Glutamatergic neuron (in vitro differentiated cells): ENCODE data around the gene ARL10. TPM values are rescaled to one million over a fixed set of nuclear protein-coding genes. Genes with fewer than 3 reads are reported as not detected.

ENCODE experiments used
- DNase-seq: peaks from one replicate; pipeline ENCODE4 v3.0.0; 2022
- H3K27ac Mint-ChIP-seq: one replicate; pipeline ENCODE4 v1.8.0; 2020; ENCODE audit warnings: mild to moderate bottlenecking, mixed read lengths, inconsistent platforms; ENCODE audit not compliant: unreplicated experiment
- H3K27me3 Mint-ChIP-seq: one replicate; pipeline ENCODE4 v1.8.0; 2020; ENCODE audit warnings: mild to moderate bottlenecking, moderate library complexity, mixed read lengths, inconsistent platforms; ENCODE audit not compliant: unreplicated experiment
- H3K36me3 Mint-ChIP-seq: one replicate; pipeline ENCODE4 v1.8.0; 2020; ENCODE audit warnings: mild to moderate bottlenecking, mixed read lengths, inconsistent platforms; ENCODE audit not compliant: unreplicated experiment
- H3K4me1 Mint-ChIP-seq: one replicate; pipeline ENCODE4 v1.8.0; 2020; ENCODE audit warnings: mild to moderate bottlenecking, low read depth, mixed read lengths, inconsistent platforms; ENCODE audit not compliant: unreplicated experiment
- H3K4me3 Mint-ChIP-seq: one replicate; pipeline ENCODE4 v1.8.0; 2020; ENCODE audit warnings: mild to moderate bottlenecking, mixed read lengths, inconsistent platforms; ENCODE audit not compliant: unreplicated experiment
- H3K9me3 Mint-ChIP-seq: one replicate; pipeline ENCODE4 v1.8.0; 2020; ENCODE audit warnings: mild to moderate bottlenecking, moderate library complexity, mixed read lengths, inconsistent platforms; ENCODE audit not compliant: unreplicated experiment
- total RNA-seq: library from RNA; stranded (reverse); fragmentation: NEBNext Ultra II Directional; extraction: Animal tissue kit (Norgen Biotek cat#: 25700); gene quantifications from one replicate; pipeline ENCODE4 v1.2.1, GENCODE V29; 2021; ENCODE audit not compliant: unreplicated experiment
- TF ChIP-seq, protein P1 (sequence below): fragments of 200-600 bp; sonication (generic); IDR thresholded peaks from one replicate; pipeline ENCODE4 v1.5.0; 2021; ENCODE audit not compliant: partially characterized antibody, unreplicated experiment

ARL10 gene
- total RNA-seq, 1 donor from 2014 or later, result 34.7 TPM

DNA sequence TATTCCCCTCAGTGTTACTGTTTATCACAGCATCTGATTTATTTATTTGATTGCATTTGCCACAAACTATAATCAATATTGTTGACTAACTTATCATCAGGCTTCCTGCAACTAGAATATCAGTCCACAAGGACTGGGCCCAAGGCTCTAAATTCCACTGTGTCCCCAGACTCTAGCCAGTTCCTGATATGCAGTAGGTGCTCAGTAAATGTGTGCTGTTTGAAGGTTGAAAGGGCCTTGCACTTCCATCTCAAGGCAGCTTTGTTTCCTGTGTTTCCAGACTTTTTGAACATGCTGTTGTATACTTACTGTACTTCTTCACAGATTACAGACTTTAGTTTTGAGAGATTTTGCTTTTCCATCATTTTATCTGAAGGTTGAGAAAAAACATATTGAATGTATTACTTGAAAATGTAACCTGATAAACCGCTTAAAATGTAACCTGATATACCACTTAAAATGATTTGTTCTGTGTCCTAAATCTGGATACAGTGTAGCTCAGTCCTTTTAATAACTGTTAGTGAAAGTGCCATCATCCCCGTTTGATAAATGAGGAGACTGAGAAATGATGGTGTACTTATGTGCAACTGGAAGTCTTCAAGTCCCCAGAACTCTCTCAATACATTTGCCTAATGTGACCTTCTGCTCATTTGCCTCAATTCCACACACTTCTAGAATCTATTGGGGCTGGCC is 22.4 kb upstream of the ARL10 start:
- H3K36me3 Mint-ChIP-seq, result peaks cover under 1% of the 10 kb centered on the region

DNA sequence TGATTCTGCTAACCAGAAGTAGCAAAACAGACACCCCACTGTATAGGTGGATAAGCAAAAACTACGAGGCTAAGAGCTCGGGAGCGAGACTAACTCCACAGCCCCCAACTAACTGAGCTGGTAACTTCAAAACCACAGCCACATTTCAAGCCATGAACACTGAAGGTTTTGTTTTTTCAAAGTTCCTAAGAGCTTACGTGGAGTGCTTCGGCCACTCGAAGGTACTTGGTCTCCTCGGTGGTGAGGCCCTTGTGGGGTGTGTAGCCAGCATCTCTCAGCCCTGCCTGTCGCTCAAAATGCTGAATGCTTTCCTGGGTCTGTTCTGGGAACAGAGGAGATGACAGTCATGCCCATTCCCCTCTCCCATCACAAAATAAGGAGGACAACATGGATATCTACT is 14.9 kb upstream of the ARL10 start:
- peaks cover 5% of the 10 kb centered on the region for H3K9me3 Mint-ChIP-seq
- no peaks in the 10 kb centered on the region for H3K27me3 Mint-ChIP-seq
- DNase-seq, result no peak
- peaks cover 7% of the 10 kb centered on the region for H3K4me1 Mint-ChIP-seq
- H3K27ac Mint-ChIP-seq, result no peak overlapping the region
- TF ChIP-seq, protein P1, sequence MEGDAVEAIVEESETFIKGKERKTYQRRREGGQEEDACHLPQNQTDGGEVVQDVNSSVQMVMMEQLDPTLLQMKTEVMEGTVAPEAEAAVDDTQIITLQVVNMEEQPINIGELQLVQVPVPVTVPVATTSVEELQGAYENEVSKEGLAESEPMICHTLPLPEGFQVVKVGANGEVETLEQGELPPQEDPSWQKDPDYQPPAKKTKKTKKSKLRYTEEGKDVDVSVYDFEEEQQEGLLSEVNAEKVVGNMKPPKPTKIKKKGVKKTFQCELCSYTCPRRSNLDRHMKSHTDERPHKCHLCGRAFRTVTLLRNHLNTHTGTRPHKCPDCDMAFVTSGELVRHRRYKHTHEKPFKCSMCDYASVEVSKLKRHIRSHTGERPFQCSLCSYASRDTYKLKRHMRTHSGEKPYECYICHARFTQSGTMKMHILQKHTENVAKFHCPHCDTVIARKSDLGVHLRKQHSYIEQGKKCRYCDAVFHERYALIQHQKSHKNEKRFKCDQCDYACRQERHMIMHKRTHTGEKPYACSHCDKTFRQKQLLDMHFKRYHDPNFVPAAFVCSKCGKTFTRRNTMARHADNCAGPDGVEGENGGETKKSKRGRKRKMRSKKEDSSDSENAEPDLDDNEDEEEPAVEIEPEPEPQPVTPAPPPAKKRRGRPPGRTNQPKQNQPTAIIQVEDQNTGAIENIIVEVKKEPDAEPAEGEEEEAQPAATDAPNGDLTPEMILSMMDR, result no peak
- peaks cover 10% of the 10 kb centered on the region for H3K36me3 Mint-ChIP-seq
- no peak overlapping the region for H3K4me3 Mint-ChIP-seq

More for the DNA sequence above, 22.4 kb upstream of the ARL10 start:
- H3K9me3 Mint-ChIP-seq, result no peaks in the 10 kb centered on the region
- no peak overlapping the region for H3K27ac Mint-ChIP-seq
- TF ChIP-seq, protein P1, result no peak
- no peak overlapping the region for H3K4me3 Mint-ChIP-seq
- no peak for DNase-seq
- H3K4me1 Mint-ChIP-seq, result no peaks in the 10 kb centered on the region
- H3K27me3 Mint-ChIP-seq, result peaks cover 2% of the 10 kb centered on the region

DNA sequence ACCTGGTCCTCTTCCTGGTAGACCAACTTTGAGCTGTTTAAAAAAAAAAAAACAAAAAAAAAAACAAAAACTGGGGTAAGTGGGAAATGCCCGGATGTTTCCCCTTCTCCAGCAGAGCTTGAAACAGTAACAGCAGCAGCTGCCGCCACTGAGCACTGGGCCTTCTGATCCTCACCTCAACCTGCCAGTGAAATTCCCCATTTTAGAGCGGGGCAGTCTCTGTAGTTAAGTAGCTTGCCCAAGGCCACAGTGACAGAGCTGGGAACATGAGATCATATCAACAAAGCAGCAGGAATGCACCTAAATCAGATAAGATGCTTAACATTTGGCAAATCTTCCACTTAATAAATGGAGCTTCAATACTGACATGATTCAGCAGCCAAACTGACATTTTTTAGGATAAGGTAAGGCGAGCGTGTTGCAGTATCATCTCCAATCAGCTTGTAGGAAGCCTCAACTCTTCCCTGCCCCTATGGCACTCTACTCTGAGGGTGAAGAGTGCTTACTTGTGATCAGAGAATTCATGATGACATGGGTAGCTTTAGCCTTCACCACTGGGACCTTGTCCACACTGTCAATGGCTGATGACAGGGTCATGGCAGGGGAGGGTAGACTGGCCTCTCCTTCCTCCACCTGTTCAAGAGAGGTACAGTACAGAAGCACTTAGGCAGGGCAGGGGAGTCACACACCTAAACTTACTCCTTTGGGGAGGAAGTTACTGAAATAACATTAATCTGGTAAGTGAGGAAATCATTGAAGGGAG is 13.0 kb upstream of the ARL10 start:
- DNase-seq, result no peak
- peaks cover 5% of the 10 kb centered on the region for H3K9me3 Mint-ChIP-seq
- TF ChIP-seq, protein P1, result no peak
- peaks cover 13% of the 10 kb centered on the region for H3K4me1 Mint-ChIP-seq
- H3K4me3 Mint-ChIP-seq, result no peak overlapping the region
- no peaks in the 10 kb centered on the region for H3K27me3 Mint-ChIP-seq
- peaks cover 10% of the 10 kb centered on the region for H3K36me3 Mint-ChIP-seq
- H3K27ac Mint-ChIP-seq, result no peak overlapping the region

DNA sequence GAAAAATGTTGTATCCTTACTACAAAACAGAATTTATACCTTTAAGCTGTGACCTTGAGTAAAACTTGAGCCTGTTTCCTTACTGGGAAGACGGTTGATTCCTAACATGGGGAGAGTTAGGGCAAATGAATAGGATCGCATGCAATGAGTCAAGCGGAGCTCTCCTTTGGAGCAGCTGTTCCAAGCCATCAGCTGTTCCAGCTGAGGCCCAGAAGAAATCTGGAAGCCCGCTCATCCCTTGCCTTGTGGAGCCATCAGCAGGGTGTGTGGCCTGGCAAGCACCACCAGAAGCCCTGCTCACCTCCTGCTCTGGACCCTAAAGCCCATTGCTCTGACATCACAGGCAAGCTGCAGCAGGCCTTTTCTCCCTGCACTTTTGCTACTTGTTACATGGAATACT is 11.8 kb upstream of the ARL10 start:
- Mint-ChIP-seq H3K27me3 (no peaks in the 10 kb centered on the region), H3K27ac (no peak overlapping the region), H3K4me3 (no peak overlapping the region), H3K36me3 (peaks cover 4% of the 10 kb centered on the region), H3K9me3 (no peaks in the 10 kb centered on the region), H3K4me1 (peaks cover 17% of the 10 kb centered on the region)
- TF ChIP-seq, protein P1, result no peak
- DNase-seq, result no peak
